Activated gamma-delta T cell treated with anti-CD3 and anti-CD28 coated beads, Interleukin-2, amount 50 U/mL, for 16 hours (primary cell): Measurements from ENCODE around the gene ABRACL.
"Not testable (repeated sequence)": the region's sequence is repeated elsewhere in the genome, so short reads cannot be mapped to it uniquely, and the experiment has no call there.

ENCODE experiments used
- DNase-seq: peaks from one replicate; pipeline ENCODE4 v3.0.0-alpha.2; 2020; ENCODE audit warnings: low read depth

Gene ABRACL

DNA sequence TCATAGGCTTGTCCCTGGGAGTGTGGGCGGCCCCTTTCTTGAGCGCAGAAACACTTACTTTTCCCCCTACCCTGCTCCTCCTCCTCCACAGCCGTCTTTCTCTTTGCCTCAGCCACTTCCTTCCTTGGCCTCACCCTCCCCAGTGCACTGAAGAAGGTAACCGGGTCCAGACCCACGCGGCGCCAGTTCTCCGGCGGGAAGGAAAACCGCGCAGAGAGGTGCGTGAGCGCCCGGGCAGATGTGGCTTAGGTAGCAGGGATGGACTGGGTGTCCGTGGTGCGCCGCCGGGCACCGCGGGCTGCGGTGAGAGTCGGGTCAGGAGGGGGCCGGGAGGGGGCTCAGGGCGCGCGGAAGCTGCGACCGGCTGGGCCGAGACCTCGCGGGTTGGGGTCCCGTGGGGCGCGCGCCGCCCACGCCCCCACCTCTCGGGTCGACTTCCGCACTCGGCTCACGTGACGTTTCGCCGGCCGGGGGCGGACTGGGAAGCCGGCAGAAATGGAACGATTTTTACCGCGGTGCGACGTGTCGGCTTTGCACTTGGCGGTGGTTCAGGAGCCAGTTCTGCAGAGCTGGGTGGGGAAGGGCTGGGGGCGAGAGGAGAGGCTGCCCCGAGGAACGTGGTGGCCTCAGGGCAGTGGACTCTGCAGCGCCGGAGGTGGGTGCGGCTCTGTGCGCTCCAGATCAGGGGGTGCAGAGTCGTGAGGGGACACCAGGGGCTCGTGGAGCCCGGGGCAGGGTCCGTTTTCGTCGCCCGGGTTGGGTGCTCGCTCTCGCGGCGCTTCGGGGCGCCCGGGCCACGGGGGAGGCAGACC is at the start of gene ABRACL:
TSS of gene ABRACL (plus strand) at position 88 of the 812 bp plus-strand sequence. CDS start 5,416 bp downstream, outside the sequence.
- peak; percentile 65 for DNase-seq

- no peak for DNase-seq
Measured at GRCh38 chr6:138979365-138979764, 49.2 kb upstream of the ABRACL start.

DNA sequence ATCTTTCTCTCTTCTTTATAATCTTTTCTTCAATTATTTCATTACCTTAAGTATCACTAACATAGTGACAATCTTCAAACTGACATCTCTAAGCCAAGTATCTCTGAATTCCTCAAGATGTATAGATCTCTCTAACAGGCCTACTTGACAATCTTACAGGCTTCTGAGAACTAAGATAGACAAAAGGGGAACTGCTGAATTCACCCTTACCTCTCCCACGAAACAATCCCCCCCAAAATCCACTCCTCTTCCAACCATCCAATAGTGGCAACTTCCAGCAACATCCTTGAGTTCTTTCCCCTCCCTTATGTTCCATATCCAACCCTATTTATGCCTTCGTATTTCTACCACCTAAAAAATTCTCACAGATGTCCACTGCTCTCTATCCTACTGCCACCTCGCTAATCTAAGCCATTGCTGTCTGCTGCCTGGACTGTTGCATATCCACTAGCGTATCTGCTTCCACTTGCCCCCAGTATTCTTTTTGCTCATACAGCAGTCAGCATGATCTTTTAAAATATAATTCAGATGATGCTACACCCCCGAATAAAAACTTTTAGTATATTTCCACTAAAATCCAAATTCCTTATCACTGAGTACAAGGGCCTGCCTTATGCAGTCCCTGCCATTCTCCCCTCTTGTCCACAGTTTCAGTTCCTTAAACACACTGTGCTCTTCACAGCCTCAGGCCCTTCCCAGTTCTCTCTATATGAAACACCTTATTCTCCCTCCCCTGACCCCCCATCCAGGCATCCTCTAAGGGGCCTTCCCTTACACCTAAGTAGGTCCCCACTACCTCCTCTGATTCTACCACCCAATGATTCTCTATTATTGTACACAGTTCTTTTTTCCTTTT is 48.5 kb upstream of the ABRACL start:
- DNase-seq = no peak

- DNase-seq = no peak
Measured at GRCh38 chr6:138981416-138981815, 47.1 kb upstream of the ABRACL start.

GRCh38 chr6:138986578-138986977 is 42.0 kb upstream of the ABRACL start:
- DNase-seq = no peak

DNA sequence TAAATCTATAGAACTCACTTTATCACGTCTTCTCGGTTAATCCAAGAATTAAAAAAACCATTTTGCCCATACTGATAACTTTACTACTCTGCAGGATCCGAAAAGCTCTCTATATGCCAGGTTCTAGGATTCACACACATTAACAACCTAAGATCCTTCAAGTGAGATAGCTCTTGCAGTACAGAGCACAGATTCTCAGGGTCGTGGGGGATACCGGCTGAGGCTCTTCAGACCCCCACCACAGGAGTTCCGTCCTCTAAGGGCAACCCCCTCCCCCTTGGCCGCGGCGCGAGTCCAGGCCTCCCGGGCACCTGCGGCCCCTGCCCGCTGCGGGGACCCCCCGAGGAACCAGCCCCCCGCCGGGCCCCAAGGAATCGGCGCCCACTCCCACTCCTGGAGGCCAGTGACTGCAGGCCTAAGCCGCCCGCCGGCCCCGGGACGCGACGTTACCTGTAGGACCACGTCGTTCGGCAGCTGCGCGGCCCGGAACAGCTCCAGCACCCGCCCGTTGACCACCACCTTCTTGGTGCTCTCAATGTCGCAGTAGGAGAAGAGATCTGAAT is 41.4 kb upstream of the ABRACL start:
- DNase-seq = no peak

DNA sequence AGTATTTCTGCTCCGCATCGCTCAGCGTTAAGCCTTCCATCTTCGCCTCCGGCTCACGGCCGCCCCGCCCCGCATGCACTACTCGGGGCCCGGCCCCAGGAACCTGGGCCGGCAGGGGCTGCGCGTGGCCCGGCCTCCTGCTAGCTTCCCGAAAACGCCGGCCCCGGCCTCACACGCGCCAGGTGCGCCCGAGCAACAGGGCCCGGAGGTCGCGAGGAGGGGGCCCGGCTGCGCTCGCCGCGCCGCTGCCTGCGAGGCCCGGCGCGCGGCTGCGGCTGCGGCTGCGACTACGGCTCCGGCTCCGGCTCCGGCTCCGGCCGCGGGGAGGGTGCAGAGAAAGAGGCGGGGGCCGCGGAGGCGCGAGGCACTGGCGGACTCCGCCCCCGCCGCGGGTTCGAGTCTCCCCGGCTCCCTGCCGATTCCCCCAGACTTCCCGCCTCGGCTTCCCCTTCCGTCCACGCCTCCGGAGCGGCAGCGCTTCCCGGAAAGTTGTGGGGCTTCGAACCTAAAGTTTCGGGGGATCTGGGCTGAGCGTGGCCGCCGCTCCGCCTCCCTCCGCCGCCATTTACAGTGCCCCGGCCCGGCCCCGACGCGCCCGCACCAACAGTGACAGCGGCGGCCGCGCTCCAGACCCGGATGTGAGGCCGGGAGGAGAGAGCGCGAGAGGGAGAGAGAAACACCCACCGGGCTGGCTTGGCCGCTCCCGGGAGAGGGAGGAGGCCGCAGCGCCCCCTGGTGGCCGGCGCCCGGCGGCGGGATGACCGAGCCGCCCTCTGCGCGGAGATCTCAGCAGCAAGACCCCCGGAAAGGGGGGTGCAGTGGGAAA is 40.7 kb upstream of the ABRACL start, which contains the start of gene REPS1:
TSS of gene REPS1 (minus strand) at position 611 of the 826 bp plus-strand sequence. CDS start at position 40, 571 bp downstream.
- DNase-seq = peak; percentile 87

GRCh38 chr6:138988469-138988834 is 40.1 kb upstream of the ABRACL start:
- peak; percentile 7 for DNase-seq

- DNase-seq = no peak
Measured at GRCh38 chr6:138989098-138989983, 39.2 kb upstream of the ABRACL start.

- no peak for DNase-seq
Measured at GRCh38 chr6:138991206-138991605, 37.3 kb upstream of the ABRACL start.

- DNase-seq = not testable (repeated sequence)
Measured at GRCh38 chr6:138992965-138993364, 35.6 kb upstream of the ABRACL start.

GRCh38 chr6:138993410-138993809 is 35.1 kb upstream of the ABRACL start:
- DNase-seq = not testable (repeated sequence)

- DNase-seq = no peak
Measured at GRCh38 chr6:138996524-138996923, 32.0 kb upstream of the ABRACL start.

GRCh38 chr6:138997136-138997535 is 31.4 kb upstream of the ABRACL start:
- no peak for DNase-seq

- DNase-seq = no peak
Measured at GRCh38 chr6:138999949-139000725, 28.4 kb upstream of the ABRACL start.

DNA sequence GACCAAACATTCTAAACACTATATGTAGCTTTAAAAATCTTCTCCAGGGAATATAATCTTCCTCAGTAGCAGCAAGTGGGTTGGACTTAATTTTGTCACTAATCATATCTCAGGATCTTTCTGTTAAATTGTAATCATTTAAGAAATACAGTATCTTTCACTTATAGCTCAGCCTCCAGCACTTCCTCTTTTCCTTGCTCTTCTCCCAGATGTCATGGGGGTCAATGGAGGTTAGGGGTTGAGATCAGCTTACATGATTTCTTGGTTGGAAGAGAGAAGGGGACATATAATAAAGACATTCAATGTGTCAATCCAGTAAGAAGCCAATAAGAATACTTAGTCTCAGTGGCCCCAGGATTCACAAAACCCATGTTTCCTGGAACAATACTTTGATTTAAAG is 24.8 kb upstream of the ABRACL start:
- DNase-seq = no peak

DNA sequence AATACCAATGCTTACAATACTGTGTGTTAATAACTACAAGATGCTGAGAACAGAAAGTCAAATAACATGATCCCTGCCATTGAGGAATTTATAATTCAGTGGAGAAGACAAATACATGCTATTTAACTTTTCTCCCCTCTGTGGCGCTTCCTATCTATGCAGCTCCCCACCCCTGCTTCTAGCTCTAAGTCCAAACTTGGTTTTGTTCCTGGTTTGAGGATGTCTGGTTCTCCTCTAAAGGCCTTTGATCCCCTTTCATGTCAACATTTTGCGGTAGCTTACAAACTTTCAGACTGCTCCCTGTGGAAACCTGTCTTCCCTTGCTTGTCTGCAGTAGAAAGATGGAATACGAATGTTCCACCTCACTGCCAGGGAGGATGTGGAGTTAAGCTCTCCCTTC is 22.1 kb upstream of the ABRACL start:
- no peak for DNase-seq

DNA sequence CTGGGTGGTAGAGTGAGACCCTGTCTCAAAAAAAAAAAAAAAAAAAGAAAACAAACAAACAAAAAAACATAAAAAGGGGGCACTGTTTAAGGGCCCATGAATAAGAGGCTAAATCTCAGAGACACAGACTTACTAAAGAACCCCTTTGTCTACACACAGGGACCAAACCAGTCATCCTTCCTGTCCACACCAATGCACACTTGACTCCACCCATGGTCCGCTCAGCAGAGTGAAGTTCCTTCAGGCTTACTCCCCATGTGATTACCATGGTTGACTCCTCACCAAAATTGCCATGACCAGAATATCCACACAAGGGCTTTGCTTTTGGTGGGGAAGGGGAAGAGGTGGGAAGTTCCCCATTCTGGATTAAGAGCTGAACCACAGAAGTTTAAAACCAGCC is 21.1 kb upstream of the ABRACL start:
- no peak for DNase-seq

GRCh38 chr6:139008117-139008516 is 20.4 kb upstream of the ABRACL start:
- no peak for DNase-seq

DNA sequence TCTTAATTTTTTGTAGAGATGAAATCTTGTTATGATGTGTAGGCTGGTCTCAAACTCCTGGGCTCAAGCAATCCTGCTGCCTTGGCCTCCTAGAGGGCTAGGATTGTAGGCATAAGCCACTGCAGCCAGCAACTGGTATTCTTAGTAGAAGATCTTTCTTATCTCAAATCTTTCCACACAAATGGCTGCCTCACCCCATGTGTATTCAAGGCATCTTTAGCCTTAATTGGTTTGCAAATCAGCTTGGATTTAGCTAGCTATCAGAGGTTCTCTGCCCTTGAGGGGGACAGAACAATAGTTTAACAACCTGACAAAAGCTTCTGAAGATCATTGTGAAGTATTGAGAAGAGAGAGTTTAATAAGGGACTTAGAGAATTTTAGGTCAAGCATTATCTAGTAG is 17.9 kb upstream of the ABRACL start:
- DNase-seq = no peak
